GM12872 (cell line): ENCODE measurements around the gene TBC1D14.

ENCODE experiments used
- TF ChIP-seq, protein P1 (sequence below): IDR thresholded peaks from 3 replicates; pipeline ENCODE4 v1.5.1; 2011; ENCODE audit warnings: low read depth, mild to moderate bottlenecking, low read length, moderate library complexity; ENCODE audit not compliant: insufficient read depth

TBC1D14 gene

DNA sequence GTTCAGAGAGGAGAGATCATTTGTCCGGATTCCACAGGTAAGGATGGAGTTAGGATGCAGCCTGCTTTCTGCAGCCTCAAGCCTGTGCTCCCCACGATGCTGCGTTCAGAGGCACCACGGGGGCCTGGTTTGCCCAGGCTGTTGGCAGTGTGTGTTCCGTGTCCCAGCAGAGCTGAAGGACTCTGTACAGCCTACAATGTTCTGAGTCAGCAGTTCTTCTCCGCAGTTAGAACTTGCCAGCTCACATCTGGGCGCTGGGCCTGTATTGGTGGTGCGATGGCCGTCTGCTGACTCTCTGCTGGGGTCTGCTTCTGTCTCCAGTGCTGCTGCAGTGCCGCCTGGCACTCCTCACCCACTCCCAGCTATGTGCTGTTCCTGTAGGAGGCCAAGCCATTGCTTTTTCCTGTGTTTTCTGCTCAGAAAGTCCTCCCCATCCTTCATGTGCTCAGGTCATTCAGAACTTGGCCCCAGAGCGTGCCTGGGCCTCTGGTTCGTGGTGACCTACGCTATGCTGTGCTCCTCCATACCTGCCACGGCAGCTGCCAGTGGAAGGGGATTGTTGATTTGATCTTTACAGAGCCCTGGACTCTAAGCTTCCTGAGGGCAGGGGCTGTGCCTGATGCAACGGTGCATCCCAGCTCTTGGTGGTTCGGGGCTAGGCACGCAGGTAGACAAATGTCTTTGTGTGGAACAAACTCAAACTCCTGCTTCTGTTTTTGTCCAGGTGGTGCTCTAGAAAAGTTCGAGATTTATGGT is 91.0 kb downstream of the TBC1D14 start:
- TF ChIP-seq, protein P1, sequence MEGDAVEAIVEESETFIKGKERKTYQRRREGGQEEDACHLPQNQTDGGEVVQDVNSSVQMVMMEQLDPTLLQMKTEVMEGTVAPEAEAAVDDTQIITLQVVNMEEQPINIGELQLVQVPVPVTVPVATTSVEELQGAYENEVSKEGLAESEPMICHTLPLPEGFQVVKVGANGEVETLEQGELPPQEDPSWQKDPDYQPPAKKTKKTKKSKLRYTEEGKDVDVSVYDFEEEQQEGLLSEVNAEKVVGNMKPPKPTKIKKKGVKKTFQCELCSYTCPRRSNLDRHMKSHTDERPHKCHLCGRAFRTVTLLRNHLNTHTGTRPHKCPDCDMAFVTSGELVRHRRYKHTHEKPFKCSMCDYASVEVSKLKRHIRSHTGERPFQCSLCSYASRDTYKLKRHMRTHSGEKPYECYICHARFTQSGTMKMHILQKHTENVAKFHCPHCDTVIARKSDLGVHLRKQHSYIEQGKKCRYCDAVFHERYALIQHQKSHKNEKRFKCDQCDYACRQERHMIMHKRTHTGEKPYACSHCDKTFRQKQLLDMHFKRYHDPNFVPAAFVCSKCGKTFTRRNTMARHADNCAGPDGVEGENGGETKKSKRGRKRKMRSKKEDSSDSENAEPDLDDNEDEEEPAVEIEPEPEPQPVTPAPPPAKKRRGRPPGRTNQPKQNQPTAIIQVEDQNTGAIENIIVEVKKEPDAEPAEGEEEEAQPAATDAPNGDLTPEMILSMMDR, result no peak

DNA sequence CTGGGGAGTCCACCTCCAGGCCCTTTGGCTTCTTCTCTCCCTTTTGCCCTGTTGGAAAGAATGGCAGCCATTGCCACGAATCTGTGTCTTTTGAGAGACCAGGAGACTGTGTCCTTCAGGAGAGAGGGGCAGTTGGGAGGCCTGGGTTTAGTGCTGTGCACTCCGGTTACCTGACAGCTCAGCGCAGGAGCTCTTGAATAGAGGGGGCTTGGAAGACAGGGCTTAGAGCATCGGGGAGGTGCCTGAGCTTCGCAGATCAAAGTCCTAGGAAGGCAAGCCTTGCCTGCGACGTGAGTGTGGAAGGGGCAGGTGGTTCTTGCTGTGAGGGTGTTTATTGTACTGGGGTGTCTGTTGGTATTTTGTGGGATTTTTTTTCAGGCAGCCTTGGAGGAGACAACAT is 91.6 kb downstream of the TBC1D14 start:
- TF ChIP-seq, protein P1, result no peak

DNA sequence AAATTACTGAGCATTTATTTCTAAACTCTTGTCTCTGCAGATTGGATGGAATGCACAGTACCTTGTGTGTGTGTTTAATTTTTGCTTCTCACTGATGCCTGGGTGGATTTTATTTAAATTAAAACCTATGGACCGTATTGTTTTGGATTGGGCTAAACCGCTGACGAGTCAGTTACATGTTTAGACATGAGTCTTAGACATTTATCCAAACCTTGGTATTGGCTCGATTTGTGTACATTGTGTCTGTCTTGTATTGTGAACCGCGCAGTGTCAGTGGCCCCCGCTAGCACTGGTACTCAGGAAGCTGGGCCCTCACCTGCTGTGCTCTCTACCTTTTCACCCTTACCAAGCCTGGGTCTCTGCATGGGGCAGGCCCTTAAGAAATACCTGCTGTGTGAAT is 92.7 kb downstream of the TBC1D14 start:
- TF ChIP-seq, protein P1, result no peak

DNA sequence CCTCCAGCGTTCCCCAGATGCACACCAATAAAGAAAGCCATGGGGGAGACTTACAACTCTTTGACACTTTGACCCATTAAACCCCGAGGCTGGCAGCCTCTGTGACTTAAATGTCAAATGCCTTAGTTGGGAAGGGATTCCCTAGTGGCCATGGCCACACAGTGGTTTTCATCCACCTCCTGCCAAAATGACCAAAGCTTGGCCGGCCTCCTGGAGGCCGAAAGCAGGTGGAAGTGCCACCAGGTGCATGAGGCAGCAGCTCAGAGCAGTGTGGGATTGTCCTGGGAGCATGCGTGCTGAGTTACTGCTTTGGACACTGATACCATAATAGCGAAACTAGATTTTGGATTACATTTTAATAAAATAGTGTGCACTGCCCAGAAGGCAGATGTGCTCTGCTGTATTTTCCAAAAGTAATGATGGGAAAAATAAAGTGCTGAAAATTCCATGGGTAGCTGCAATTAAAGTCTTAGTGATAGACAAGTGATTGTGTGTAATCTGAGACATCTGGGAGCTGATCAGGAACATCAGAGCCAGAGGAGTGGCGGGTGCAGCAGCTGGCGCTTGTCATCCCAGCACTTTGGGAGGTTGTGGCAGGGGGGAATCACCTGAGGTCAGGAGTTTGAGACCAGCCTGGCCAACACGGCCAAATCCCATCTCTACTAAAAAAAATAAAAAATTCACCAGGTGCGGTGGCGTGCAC is 93.7 kb downstream of the TBC1D14 start:
- TF ChIP-seq, protein P1, result no peak

DNA sequence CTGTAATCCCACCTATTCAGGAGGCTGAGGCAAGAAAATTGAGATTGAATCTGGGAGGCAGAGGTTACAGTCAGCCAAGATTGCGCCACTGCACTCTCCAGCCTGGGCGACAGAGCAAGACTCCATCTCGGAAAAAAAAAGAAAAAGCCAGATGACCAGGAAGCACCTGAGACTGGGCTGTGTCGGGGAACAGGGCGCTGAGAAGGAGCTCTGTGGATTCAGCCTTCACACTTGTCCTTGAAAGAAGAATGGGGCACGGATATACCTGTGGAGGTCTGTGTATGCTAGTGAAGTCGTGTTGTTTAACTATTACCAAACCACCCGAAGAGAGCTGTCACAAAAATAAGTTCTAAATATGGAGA is 94.2 kb downstream of the TBC1D14 start:
- TF ChIP-seq, protein P1, result no peak

DNA sequence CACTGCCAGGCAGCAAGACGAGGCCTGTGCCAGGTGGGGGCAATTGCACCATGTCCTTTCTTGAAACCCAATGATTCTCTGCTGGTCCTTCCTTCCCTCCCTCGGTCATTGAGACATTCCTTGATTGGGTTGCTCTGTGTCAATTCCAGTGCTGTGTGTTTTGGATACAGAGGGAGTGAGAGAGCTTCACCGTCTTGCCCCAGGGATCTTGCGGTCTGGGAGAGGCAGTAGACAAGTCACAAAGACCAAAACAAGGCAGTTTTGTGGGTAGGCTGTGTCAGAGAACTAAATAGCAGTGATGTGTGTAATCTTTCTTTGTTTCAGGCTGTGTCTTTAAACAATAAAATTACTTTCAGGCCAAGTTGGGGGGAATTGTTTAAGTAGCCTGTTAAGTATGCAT is 94.7 kb downstream of the TBC1D14 start:
- TF ChIP-seq, protein P1, result no peak

DNA sequence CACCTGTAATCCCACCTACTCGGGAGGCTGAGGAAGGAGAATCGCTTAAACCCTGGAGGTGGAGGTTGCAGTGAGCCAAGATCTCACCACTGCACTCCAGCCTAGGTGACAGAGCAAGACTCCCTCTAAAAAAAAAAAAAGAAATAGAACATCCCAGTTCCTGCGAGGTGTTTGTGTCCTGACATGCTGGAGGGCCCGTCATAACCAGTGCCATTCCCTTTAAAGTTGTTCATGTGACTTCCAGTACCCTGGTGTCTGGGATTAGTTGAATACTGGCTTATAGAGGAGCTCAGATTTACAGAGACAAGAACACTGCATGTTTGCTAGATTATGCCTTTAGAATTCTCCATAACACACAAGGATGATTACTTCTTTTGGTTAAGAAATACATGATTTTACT is 95.9 kb downstream of the TBC1D14 start:
- TF ChIP-seq, protein P1, result no peak
